ENCODE data around the gene MFSD6L.

MFSD6L gene

GRCh38 chr17:8766731-8767130, 32.4 kb downstream of the MFSD6L start:
- ChIA-PET POLR2A (no interaction called here), CTCF (interaction anchor here (0.9 to 2.2 kb wide), 3 partner anchors 10 to 21 kb away, joined by 5 to 9 read pairs (median 8); no protein-coding TSS in a partner anchor)
- no peak overlapping the region for H3K4me3 ChIP-seq (ENCODE audit: low read depth, low read length)

GRCh38 chr17:8762012-8762411, 37.2 kb downstream of the MFSD6L start:
- POLR2A ChIA-PET, result no interaction called here

More at GRCh38 chr17:8766731-8767130, 32.4 kb downstream of the MFSD6L start:
- no peak for TF ChIP-seq CTCF (IDR thresholded peaks at IDR 0.05; ENCODE audit: insufficient read depth, low read length, missing control alignments)
- no peak for DNase-seq (ENCODE audit: low read depth, low spot score)

GRCh38 chr17:8758137-8758596, 41.0 kb downstream of the MFSD6L start, which contains the start of gene SPDYE4:
TSS of gene SPDYE4 (minus strand) at chr17:8758546. CDS start at chr17:8758382, 164 bp downstream.
- no peak for TF ChIP-seq CTCF (IDR thresholded peaks at IDR 0.05; ENCODE audit: insufficient read depth, low read length, missing control alignments)
- no peak within 1 kb of the TSS for H3K4me3 ChIP-seq (ENCODE audit: low read depth, low read length)
- ChIA-PET POLR2A (no interaction called here), CTCF (interaction anchor here (1.8 to 2.7 kb wide), 2 partner anchors 12 to 136 kb away, joined by 10 to 13 read pairs; no protein-coding TSS in a partner anchor)
- no peak for DNase-seq (ENCODE audit: low read depth, low spot score)

More at GRCh38 chr17:8762012-8762411, 37.2 kb downstream of the MFSD6L start:
- CTCF ChIA-PET, result interaction anchor here (1.1 to 1.6 kb wide), 3 partner anchors 15 to 133 kb away, joined by 3 to 5 read pairs (median 3); no protein-coding TSS in a partner anchor
- no peak overlapping the region for H3K4me3 ChIP-seq (ENCODE audit: low read depth, low read length)
- TF ChIP-seq CTCF (IDR thresholded peaks at IDR 0.05; ENCODE audit: insufficient read depth, low read length, missing control alignments), result no peak
- DNase-seq (ENCODE audit: low read depth, low spot score), result no peak

GRCh38 chr17:8757189-8757588, 42.0 kb downstream of the MFSD6L start:
- ChIA-PET POLR2A (no interaction called here), CTCF (interaction anchor here (1.1 to 6.0 kb wide), 5 partner anchors 9 to 347 kb away, joined by 4 to 29 read pairs (median 10); no protein-coding TSS in a partner anchor)
- no peak for TF ChIP-seq CTCF (IDR thresholded peaks at IDR 0.05; ENCODE audit: insufficient read depth, low read length, missing control alignments)
- H3K4me3 ChIP-seq (ENCODE audit: low read depth, low read length), result no peak overlapping the region
- DNase-seq (ENCODE audit: low read depth, low spot score), result no peak

GRCh38 chr17:8755590-8756255, 43.4 kb downstream of the MFSD6L start:
- H3K4me3 ChIP-seq (ENCODE audit: low read depth, low read length), result no peak overlapping the region
- ChIA-PET CTCF (interaction anchor here (1.1 to 6.0 kb wide), 4 partner anchors 30 to 346 kb away, joined by 3 to 29 read pairs (median 7); no protein-coding TSS in a partner anchor), POLR2A (no interaction called here)
- no peak for DNase-seq (ENCODE audit: low read depth, low spot score)
- no peak for TF ChIP-seq CTCF (IDR thresholded peaks at IDR 0.05; ENCODE audit: insufficient read depth, low read length, missing control alignments)

GRCh38 chr17:8754890-8755289, 44.3 kb downstream of the MFSD6L start:
- ChIA-PET POLR2A (no interaction called here), CTCF (interaction anchor here (1.0 to 6.0 kb wide), 3 partner anchors 9 to 135 kb away, joined by 3 to 29 read pairs (median 7); no protein-coding TSS in a partner anchor)
- TF ChIP-seq CTCF (IDR thresholded peaks at IDR 0.05; ENCODE audit: insufficient read depth, low read length, missing control alignments), result no peak
- no peak overlapping the region for H3K4me3 ChIP-seq (ENCODE audit: low read depth, low read length)
- DNase-seq (ENCODE audit: low read depth, low spot score), result no peak

Measured in AG04449 (cell line).